Endothelial cell of umbilical vein (primary cell): ENCODE measurements around the gene SKA3. TPM values are rescaled to one million over a fixed set of nuclear protein-coding genes. Genes with fewer than 3 reads are reported as not detected.
"Not testable (repeated sequence)": the region's sequence is repeated elsewhere in the genome, so short reads cannot be mapped to it uniquely, and the experiment has no call there.

Experiments
- BruUV-seq: library from RNA; stranded (reverse); fragments of 400-500 nt; replicated peaks from 2 replicates; lab custom pipeline; 2021; lab: Mats Ljungman, UMichigan
- CTCF ChIA-PET: fragments of 300-600, 350-600 bp; sonication (Branson Sonifier 250); formaldehyde crosslinking; loops from one replicate; lab custom pipeline; 2021; ENCODE audit warnings: antibody characterized with exemption, inconsistent platforms; lab: Charles Lee
- POLR2A ChIA-PET: fragments of 300-600, 350-600 bp; sonication (Branson Sonifier 250); formaldehyde crosslinking; loops from one replicate; lab custom pipeline; 2021; ENCODE audit warnings: antibody characterized with exemption, inconsistent platforms; lab: Charles Lee
- DNase-seq: peaks from one replicate; pipeline ENCODE4 v3.0.0-alpha.2; 2011; ENCODE audit warnings: low read depth, low spot score
- FAIRE-seq: peaks from 2 replicates; lab custom pipeline; 2011; peaks lifted over from hg19 to GRCh38; lab: Jason Lieb, UNC
- H2AFZ ChIP-seq: 2 replicates; pipeline ENCODE4 v1.6.0; 2012; ENCODE audit warnings: low read depth, low read length, control low read depth, inconsistent platforms
- H3K27ac ChIP-seq: 2 replicates; pipeline ENCODE4 v1.5.1; 2011; ENCODE audit warnings: low read depth, mild to moderate bottlenecking, control low read depth, low read length, moderate library complexity; ENCODE audit not compliant: insufficient read depth
- H3K27me3 ChIP-seq, 2 experiments: 2 replicates each; pipeline versions ENCODE4 v1.6.0 to v1.6.1; 2011; ENCODE audit warnings: low read length in 2 of 2, mixed read lengths in 1 of 2; ENCODE audit not compliant: control insufficient read depth in 2 of 2, insufficient read depth in 2 of 2
- H3K36me3 ChIP-seq, 2 experiments: 2 replicates in 1 of 2; 3 replicates in 1 of 2; pipeline ENCODE4 v1.5.1; 2011; ENCODE audit warnings: low read length in 2 of 2, mild to moderate bottlenecking in 1 of 2, moderate library complexity in 1 of 2; ENCODE audit not compliant: control insufficient read depth in 2 of 2, insufficient read depth in 2 of 2; ENCODE audit errors: extremely low read depth in 1 of 2
- H3K4me1 ChIP-seq: 3 replicates; pipeline ENCODE4 v1.5.1; 2011; ENCODE audit warnings: mild to moderate bottlenecking, low read length; ENCODE audit not compliant: control insufficient read depth, insufficient read depth; ENCODE audit errors: extremely low read depth
- H3K4me2 ChIP-seq: 2 replicates; pipeline ENCODE4 v1.6.1; 2011; ENCODE audit warnings: low read length, control low read depth, mixed read lengths; ENCODE audit not compliant: insufficient read depth
- H3K4me3 ChIP-seq, 3 experiments: fragments of 200-600 bp in 1 of 3; sonication (generic), shearing (Covaris generic) in 1 of 3; replicated peaks in 1 of 3; 2 replicates each; pipeline ENCODE4 v1.5.1; 2011 to 2016; ENCODE audit warnings: control low read depth in 3 of 3, low read length in 3 of 3, mild to moderate bottlenecking in 2 of 3, inconsistent platforms in 1 of 3, low read depth in 1 of 3, moderate library complexity in 1 of 3; ENCODE audit not compliant: insufficient read depth in 1 of 3
- H3K79me2 ChIP-seq: 2 replicates; pipeline ENCODE4 v1.6.0; 2012; ENCODE audit warnings: low read length, inconsistent platforms; ENCODE audit not compliant: control insufficient read depth, insufficient read depth
- H3K9ac ChIP-seq: replicated peaks from 2 replicates; pipeline ENCODE3; 2011; ENCODE audit warnings: low read length, control low read depth; ENCODE audit not compliant: insufficient read depth; ENCODE audit errors: extremely low read depth
- H3K9me1 ChIP-seq: replicated peaks from 3 replicates; pipeline ENCODE4 v1.6.0; 2011; ENCODE audit warnings: mild to moderate bottlenecking, low read length; ENCODE audit not compliant: control insufficient read depth, insufficient read depth; ENCODE audit errors: extremely low read depth
- H3K9me3 ChIP-seq: replicated peaks from 2 replicates; pipeline ENCODE4 v1.5.1; 2012; ENCODE audit warnings: low read length, inconsistent platforms; ENCODE audit not compliant: control insufficient read depth, insufficient read depth
- H4K20me1 ChIP-seq: replicated peaks from 2 replicates; pipeline ENCODE3; 2011; ENCODE audit warnings: mild to moderate bottlenecking, low read length; ENCODE audit not compliant: control insufficient read depth, insufficient read depth; ENCODE audit errors: extremely low read depth
- dilution Hi-C: fragments of 300-500 bp; cut with MboI; formaldehyde crosslinking; loops from one replicate; pipeline ENCODE4 v1.15.0; 2019; ENCODE audit warnings: low sequenced_read_pairs; ENCODE audit not compliant: extremely low pct_ligation_motif_present
- intact Hi-C: fragments of 100-400 bp; cut with micrococcal nuclease; formaldehyde crosslinking; loops from one replicate; pipeline ENCODE4 v1.10.0; 2022
- polyA plus RNA-seq, 4 experiments: library from polyadenylated mRNA; depleted of rRNA in 3 of 4; stranded (reverse) in 3 of 4; unstranded in 1 of 4; fragments of >200 nt; gene quantifications; 2 replicates each; pipeline versions ENCODE4 v1.2.1 to v1.2.3, GENCODE V29; 2011 to 2012; ENCODE audit warnings: missing spikeins in 1 of 4
- total RNA-seq: library from RNA; stranded (reverse); gene quantifications from 2 replicates; pipeline ENCODE4 v1.2.3, GENCODE V29; 2021

SKA3 gene
- total and polyA plus RNA-seq, 2 donors (not counting 3 experiments of a cell fraction or from before 2014, with no cell fraction given), result 9.4 to 28.7 TPM

GRCh38 chr13:21198391-21198790 is 22.0 kb upstream of the SKA3 start:
- H3K4me1 ChIP-seq, H3K9ac ChIP-seq, H3K4me3 ChIP-seq, POLR2A ChIA-PET, dilution Hi-C loops, H3K9me3 ChIP-seq, H3K36me3 ChIP-seq, BruUV-seq, H3K27me3 ChIP-seq, H4K20me1 ChIP-seq, DNase-seq, H3K9me1 ChIP-seq, H3K27ac ChIP-seq, intact Hi-C loops, H3K79me2 ChIP-seq, H2AFZ ChIP-seq, H3K4me2 ChIP-seq, CTCF ChIA-PET: not testable (repeated sequence)
- peak; percentile 12 for FAIRE-seq

- H3K4me3 ChIP-seq, H3K36me3 ChIP-seq, H3K9me1 ChIP-seq, FAIRE-seq, H3K79me2 ChIP-seq, POLR2A ChIA-PET, BruUV-seq, H2AFZ ChIP-seq, H3K27me3 ChIP-seq, H3K9ac ChIP-seq, H3K27ac ChIP-seq, H4K20me1 ChIP-seq, intact Hi-C loops, H3K4me2 ChIP-seq, H3K4me1 ChIP-seq, DNase-seq, CTCF ChIA-PET, dilution Hi-C loops, H3K9me3 ChIP-seq: not testable (repeated sequence)
These were observed 21.4 kb upstream of the SKA3 start for GRCh38 chr13:21197606-21198225.

GRCh38 chr13:21194756-21195155 is 18.4 kb upstream of the SKA3 start:
- not testable (repeated sequence) for DNase-seq

GRCh38 chr13:21186410-21186809 is 10.1 kb upstream of the SKA3 start:
- H3K4me1 ChIP-seq, H3K4me2 ChIP-seq, H3K36me3 ChIP-seq, CTCF ChIA-PET, H3K9me3 ChIP-seq, DNase-seq, H3K9me1 ChIP-seq, H3K27ac ChIP-seq, H4K20me1 ChIP-seq, POLR2A ChIA-PET, H2AFZ ChIP-seq, intact Hi-C loops, H3K27me3 ChIP-seq, H3K4me3 ChIP-seq, dilution Hi-C loops, FAIRE-seq, H3K79me2 ChIP-seq, BruUV-seq, H3K9ac ChIP-seq: not testable (repeated sequence)

More at GRCh38 chr13:21194756-21195155, 18.4 kb upstream of the SKA3 start:
- BruUV-seq, H3K27me3 ChIP-seq, H2AFZ ChIP-seq, H3K9ac ChIP-seq, H3K9me1 ChIP-seq, H3K4me1 ChIP-seq, H4K20me1 ChIP-seq, CTCF ChIA-PET, intact Hi-C loops, H3K4me2 ChIP-seq, POLR2A ChIA-PET, H3K79me2 ChIP-seq, FAIRE-seq, H3K4me3 ChIP-seq, H3K36me3 ChIP-seq, H3K27ac ChIP-seq, H3K9me3 ChIP-seq, dilution Hi-C loops: not testable (repeated sequence)
